Lower leg skin (tissue), 3 donors: ENCODE results near the gene CD38.

Experiments
- POLR2A ChIP-seq, 2 donors: fragments of 450-650 bp; IDR thresholded peaks; one replicate each; pipeline ENCODE4 v1.6.1; 2016 to 2017; ENCODE audit warnings: antibody characterized with exemption in 2 of 2, mild to moderate bottlenecking in 1 of 2, moderate library complexity in 1 of 2
- TF ChIP-seq, protein P1 (sequence below), 3 donors: fragments of 450-650 bp; IDR thresholded peaks; one replicate each; pipeline ENCODE4 v1.5.1; 2016; ENCODE audit warnings: antibody characterized with exemption in 3 of 3, mild to moderate bottlenecking in 3 of 3, moderate library complexity in 2 of 3

DNA sequence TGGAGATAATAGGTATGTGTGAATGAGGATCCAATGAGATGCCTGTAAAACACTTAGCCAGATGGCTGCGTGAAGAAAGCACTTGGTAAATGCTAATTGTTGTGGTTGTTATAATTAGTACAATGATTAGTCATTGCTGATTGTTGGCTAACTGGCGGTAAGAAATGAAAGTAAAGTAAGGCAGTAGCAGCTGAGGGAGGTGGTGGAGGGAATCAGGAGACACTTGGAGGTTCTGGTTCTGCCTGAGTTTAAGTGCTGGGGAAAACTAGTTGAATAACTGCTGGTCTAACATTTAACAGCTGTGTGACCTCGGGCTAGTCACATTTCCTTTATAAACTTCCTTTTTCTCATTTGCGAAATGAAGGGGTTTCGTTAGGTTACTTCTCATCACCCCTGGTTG lies 30.9 kb downstream of the CD38 start:
- TF ChIP-seq, protein P1, sequence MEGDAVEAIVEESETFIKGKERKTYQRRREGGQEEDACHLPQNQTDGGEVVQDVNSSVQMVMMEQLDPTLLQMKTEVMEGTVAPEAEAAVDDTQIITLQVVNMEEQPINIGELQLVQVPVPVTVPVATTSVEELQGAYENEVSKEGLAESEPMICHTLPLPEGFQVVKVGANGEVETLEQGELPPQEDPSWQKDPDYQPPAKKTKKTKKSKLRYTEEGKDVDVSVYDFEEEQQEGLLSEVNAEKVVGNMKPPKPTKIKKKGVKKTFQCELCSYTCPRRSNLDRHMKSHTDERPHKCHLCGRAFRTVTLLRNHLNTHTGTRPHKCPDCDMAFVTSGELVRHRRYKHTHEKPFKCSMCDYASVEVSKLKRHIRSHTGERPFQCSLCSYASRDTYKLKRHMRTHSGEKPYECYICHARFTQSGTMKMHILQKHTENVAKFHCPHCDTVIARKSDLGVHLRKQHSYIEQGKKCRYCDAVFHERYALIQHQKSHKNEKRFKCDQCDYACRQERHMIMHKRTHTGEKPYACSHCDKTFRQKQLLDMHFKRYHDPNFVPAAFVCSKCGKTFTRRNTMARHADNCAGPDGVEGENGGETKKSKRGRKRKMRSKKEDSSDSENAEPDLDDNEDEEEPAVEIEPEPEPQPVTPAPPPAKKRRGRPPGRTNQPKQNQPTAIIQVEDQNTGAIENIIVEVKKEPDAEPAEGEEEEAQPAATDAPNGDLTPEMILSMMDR (IDR thresholded peaks at IDR 0.05): no peak
- TF ChIP-seq POLR2A (IDR thresholded peaks at IDR 0.05): no peak
